Measurements from ENCODE around the gene DCX.
A peak's percentile ranks its signal among the peaks of the same experiment; 100 is the strongest.

Gene DCX

DNA sequence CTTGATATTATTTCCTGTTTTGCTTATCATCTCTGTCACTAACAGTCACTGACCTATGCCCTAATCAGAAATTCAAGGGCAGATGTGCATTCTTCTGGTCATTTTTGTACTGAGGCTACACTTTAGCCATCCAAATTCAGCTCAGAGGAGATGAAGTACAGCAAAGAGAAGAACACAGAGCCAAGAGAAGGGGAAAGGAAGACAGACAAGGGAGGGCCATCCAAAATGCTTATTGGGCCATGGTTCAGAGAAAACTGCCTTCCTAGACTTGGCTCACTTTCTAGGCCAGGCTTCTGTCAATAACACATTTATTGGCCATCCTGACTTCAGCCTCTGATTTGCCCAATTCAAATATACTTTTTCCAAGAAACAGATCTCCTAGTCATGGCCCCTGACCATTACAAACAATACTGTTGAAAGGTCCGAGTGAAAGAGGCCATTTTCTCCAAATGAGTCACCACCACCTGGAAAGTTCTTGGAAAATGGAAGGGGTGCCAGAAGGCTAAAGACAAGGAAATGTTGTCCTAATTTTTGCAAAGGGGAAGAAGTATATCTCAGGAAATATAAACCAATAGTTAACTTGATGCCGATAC lies 56.4 kb downstream of the DCX start:
- Histone ChIP-seq H3K27me3 (replicated peaks in 2 of 5; ENCODE audit: control insufficient read depth in 4 of 5, insufficient read depth in 5 of 5, low read length in 4 of 5) (peaks cover 0 to 3% (median 0%) of the 10 kb centered on the region in 5 experiments), H3K9me3 (ENCODE audit: control extremely low read depth in 1 of 5, control insufficient read depth in 4 of 5, insufficient read depth in 2 of 5, low read depth in 1 of 5, low read length in 4 of 5) (peaks cover 0 to 3% (median 0%) of the 10 kb centered on the region in 5 experiments), H3K36me3 (ENCODE audit: control insufficient read depth in 4 of 4, insufficient read depth in 4 of 4, low read length in 3 of 4) (no peaks in the 10 kb centered on the region), H3K27ac (ENCODE audit: insufficient read depth in 1 of 2, low read depth in 1 of 2, low read length in 2 of 2, poor library complexity in 1 of 2, severe bottlenecking in 2 of 2) (no peak overlapping the region), H3K4me3 (ENCODE audit: control insufficient read depth in 1 of 7, extremely low read depth in 1 of 7, insufficient read depth in 4 of 7, low read depth in 2 of 7, low read length in 6 of 7) (no peak overlapping the region), H3K4me1 (ENCODE audit: control extremely low read depth in 1 of 4, control insufficient read depth in 4 of 4, insufficient read depth in 4 of 4, low read length in 3 of 4) (no peaks in the 10 kb centered on the region)
- WGBS (ENCODE audit: insufficient coverage): 83% methylated on average over 1 of the region's 2 CpGs
- CTCF ChIA-PET: no interaction called here
- no peak for DNase-seq
- POLR2A ChIA-PET: no interaction called here

GRCh38 chrX:111354496-111354895 lies 57.5 kb downstream of the DCX start:
- Histone ChIP-seq H3K4me3 (ENCODE audit: control insufficient read depth in 1 of 7, extremely low read depth in 1 of 7, insufficient read depth in 4 of 7, low read depth in 2 of 7, low read length in 6 of 7) (no peak overlapping the region), H3K36me3 (ENCODE audit: control insufficient read depth in 4 of 4, insufficient read depth in 4 of 4, low read length in 3 of 4) (no peaks in the 10 kb centered on the region), H3K27ac (ENCODE audit: insufficient read depth in 1 of 2, low read depth in 1 of 2, low read length in 2 of 2, poor library complexity in 1 of 2, severe bottlenecking in 2 of 2) (no peak overlapping the region), H3K9me3 (ENCODE audit: control extremely low read depth in 1 of 5, control insufficient read depth in 4 of 5, insufficient read depth in 2 of 5, low read depth in 1 of 5, low read length in 4 of 5) (peaks cover 0 to 3% (median 0%) of the 10 kb centered on the region in 5 experiments), H3K4me1 (ENCODE audit: control extremely low read depth in 1 of 4, control insufficient read depth in 4 of 4, insufficient read depth in 4 of 4, low read length in 3 of 4) (no peaks in the 10 kb centered on the region), H3K27me3 (replicated peaks in 2 of 5; ENCODE audit: control insufficient read depth in 4 of 5, insufficient read depth in 5 of 5, low read length in 4 of 5) (peaks cover 0 to 3% (median 0%) of the 10 kb centered on the region in 5 experiments)
- WGBS (ENCODE audit: insufficient coverage): 50% methylated on average over 1 of the region's 1 CpG
- CTCF ChIA-PET: no interaction called here
- no peak for DNase-seq
- POLR2A ChIA-PET: no interaction called here

DNA sequence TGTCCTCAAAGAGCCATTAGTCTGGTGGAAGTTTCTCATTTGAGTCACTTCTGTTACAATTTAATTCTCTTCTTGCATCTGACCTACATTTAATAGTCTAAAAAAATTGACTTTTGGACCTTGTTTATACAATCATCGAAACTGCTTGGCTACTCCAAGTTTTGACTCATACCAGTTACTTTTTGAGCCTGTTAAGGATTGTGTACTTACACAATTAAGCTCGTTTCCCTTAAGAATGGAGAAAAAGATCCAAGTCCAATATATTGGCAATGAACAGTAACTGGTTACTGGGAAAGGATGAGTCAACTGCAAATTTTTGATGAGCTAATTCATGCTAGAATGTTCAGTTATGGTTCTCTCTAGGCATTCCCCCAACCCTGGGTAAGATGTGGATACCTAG lies 58.2 kb downstream of the DCX start:
- DNase-seq: no peak
- WGBS (ENCODE audit: insufficient coverage): 80% methylated on average over 1 of the region's 2 CpGs
- Histone ChIP-seq H3K4me3 (ENCODE audit: control insufficient read depth in 1 of 7, extremely low read depth in 1 of 7, insufficient read depth in 4 of 7, low read depth in 2 of 7, low read length in 6 of 7) (no peak overlapping the region), H3K36me3 (ENCODE audit: control insufficient read depth in 4 of 4, insufficient read depth in 4 of 4, low read length in 3 of 4) (no peaks in the 10 kb centered on the region), H3K27me3 (replicated peaks in 2 of 5; ENCODE audit: control insufficient read depth in 4 of 5, insufficient read depth in 5 of 5, low read length in 4 of 5) (peaks cover 0 to 3% (median 0%) of the 10 kb centered on the region in 5 experiments), H3K4me1 (ENCODE audit: control extremely low read depth in 1 of 4, control insufficient read depth in 4 of 4, insufficient read depth in 4 of 4, low read length in 3 of 4) (no peaks in the 10 kb centered on the region), H3K9me3 (ENCODE audit: control extremely low read depth in 1 of 5, control insufficient read depth in 4 of 5, insufficient read depth in 2 of 5, low read depth in 1 of 5, low read length in 4 of 5) (peaks cover 0 to 3% (median 0%) of the 10 kb centered on the region in 5 experiments), H3K27ac (ENCODE audit: insufficient read depth in 1 of 2, low read depth in 1 of 2, low read length in 2 of 2, poor library complexity in 1 of 2, severe bottlenecking in 2 of 2) (no peak overlapping the region)
- CTCF ChIA-PET: no interaction called here
- POLR2A ChIA-PET: no interaction called here

GRCh38 chrX:111352424-111352823 lies 59.6 kb downstream of the DCX start:
- WGBS (ENCODE audit: insufficient coverage): 80% methylated on average over 1 of the region's 1 CpG
- Histone ChIP-seq H3K36me3 (ENCODE audit: control insufficient read depth in 4 of 4, insufficient read depth in 4 of 4, low read length in 3 of 4) (no peaks in the 10 kb centered on the region), H3K4me1 (ENCODE audit: control extremely low read depth in 1 of 4, control insufficient read depth in 4 of 4, insufficient read depth in 4 of 4, low read length in 3 of 4) (no peaks in the 10 kb centered on the region), H3K27ac (ENCODE audit: insufficient read depth in 1 of 2, low read depth in 1 of 2, low read length in 2 of 2, poor library complexity in 1 of 2, severe bottlenecking in 2 of 2) (no peak overlapping the region), H3K9me3 (ENCODE audit: control extremely low read depth in 1 of 5, control insufficient read depth in 4 of 5, insufficient read depth in 2 of 5, low read depth in 1 of 5, low read length in 4 of 5) (peaks cover 0 to 3% (median 0%) of the 10 kb centered on the region in 5 experiments), H3K27me3 (replicated peaks in 2 of 5; ENCODE audit: control insufficient read depth in 4 of 5, insufficient read depth in 5 of 5, low read length in 4 of 5) (peaks cover 0 to 3% (median 0%) of the 10 kb centered on the region in 5 experiments), H3K4me3 (ENCODE audit: control insufficient read depth in 1 of 7, extremely low read depth in 1 of 7, insufficient read depth in 4 of 7, low read depth in 2 of 7, low read length in 6 of 7) (no peak overlapping the region)
- peak; percentile 2 to 35 (median 27) for DNase-seq
- CTCF ChIA-PET: no interaction called here
- POLR2A ChIA-PET: no interaction called here

GRCh38 chrX:111349934-111350333 lies 62.1 kb downstream of the DCX start:
- no peak overlapping the region for H3K27ac ChIP-seq (ENCODE audit: insufficient read depth in 1 of 2, low read depth in 1 of 2, low read length in 2 of 2, poor library complexity in 1 of 2, severe bottlenecking in 2 of 2)
- H3K36me3 ChIP-seq (ENCODE audit: control insufficient read depth in 4 of 4, insufficient read depth in 4 of 4, low read length in 3 of 4): no peaks in the 10 kb centered on the region
- ChIA-PET CTCF (interaction anchor here (1.0 kb wide), 1 partner anchor 10 kb away, joined by 3 read pairs; no protein-coding TSS in a partner anchor), POLR2A (no interaction called here)
- H3K9me3 ChIP-seq (ENCODE audit: control extremely low read depth in 1 of 5, control insufficient read depth in 4 of 5, insufficient read depth in 2 of 5, low read depth in 1 of 5, low read length in 4 of 5): no peaks in the 10 kb centered on the region
- H3K27me3 ChIP-seq (replicated peaks in 2 of 5; ENCODE audit: control insufficient read depth in 4 of 5, insufficient read depth in 5 of 5, low read length in 4 of 5): peaks cover 0 to 3% (median 0%) of the 10 kb centered on the region in 5 experiments
- no peak for DNase-seq
- H3K4me3 ChIP-seq (ENCODE audit: control insufficient read depth in 1 of 7, extremely low read depth in 1 of 7, insufficient read depth in 4 of 7, low read depth in 2 of 7, low read length in 6 of 7): no peak overlapping the region
- no peaks in the 10 kb centered on the region for H3K4me1 ChIP-seq (ENCODE audit: control extremely low read depth in 1 of 4, control insufficient read depth in 4 of 4, insufficient read depth in 4 of 4, low read length in 3 of 4)

- Histone ChIP-seq H3K4me3 (ENCODE audit: control insufficient read depth in 1 of 7, extremely low read depth in 1 of 7, insufficient read depth in 4 of 7, low read depth in 2 of 7, low read length in 6 of 7) (no peak overlapping the region), H3K9me3 (ENCODE audit: control extremely low read depth in 1 of 5, control insufficient read depth in 4 of 5, insufficient read depth in 2 of 5, low read depth in 1 of 5, low read length in 4 of 5) (no peaks in the 10 kb centered on the region), H3K36me3 (ENCODE audit: control insufficient read depth in 4 of 4, insufficient read depth in 4 of 4, low read length in 3 of 4) (no peaks in the 10 kb centered on the region), H3K27ac (ENCODE audit: insufficient read depth in 1 of 2, low read depth in 1 of 2, low read length in 2 of 2, poor library complexity in 1 of 2, severe bottlenecking in 2 of 2) (no peak overlapping the region), H3K4me1 (ENCODE audit: control extremely low read depth in 1 of 4, control insufficient read depth in 4 of 4, insufficient read depth in 4 of 4, low read length in 3 of 4) (no peaks in the 10 kb centered on the region), H3K27me3 (replicated peaks in 2 of 5; ENCODE audit: control insufficient read depth in 4 of 5, insufficient read depth in 5 of 5, low read length in 4 of 5) (peaks cover 0 to 3% (median 0%) of the 10 kb centered on the region in 5 experiments)
- 63% methylated on average over 3 of the region's 3 CpGs for WGBS (ENCODE audit: insufficient coverage)
- ChIA-PET POLR2A (no interaction called here), CTCF (no interaction called here)
- no peak for DNase-seq
Observed at GRCh38 chrX:111349101-111349500, 62.9 kb downstream of the DCX start.

DNA sequence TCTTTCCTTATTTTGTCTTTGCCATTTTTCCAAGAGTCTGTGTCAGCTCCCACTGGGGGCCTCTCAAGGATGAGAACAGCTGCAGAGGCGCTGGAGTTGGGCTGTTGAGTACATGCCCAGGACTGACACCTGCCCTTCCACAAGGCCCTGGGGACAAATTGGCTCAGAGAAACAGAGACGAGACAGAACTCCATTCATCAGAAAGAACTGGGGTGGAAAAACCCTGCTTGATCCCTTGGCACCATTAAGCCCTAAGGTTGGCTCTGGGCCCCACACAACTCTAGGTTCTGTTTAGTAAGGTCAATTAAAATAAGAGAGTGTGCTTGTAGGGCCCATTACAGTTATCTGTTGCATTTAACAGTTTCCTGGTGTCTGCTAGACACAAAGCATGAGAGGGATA lies 63.6 kb downstream of the DCX start:
- Histone ChIP-seq H3K27me3 (replicated peaks in 2 of 5; ENCODE audit: control insufficient read depth in 4 of 5, insufficient read depth in 5 of 5, low read length in 4 of 5) (peaks cover 0 to 3% (median 0%) of the 10 kb centered on the region in 5 experiments), H3K27ac (ENCODE audit: insufficient read depth in 1 of 2, low read depth in 1 of 2, low read length in 2 of 2, poor library complexity in 1 of 2, severe bottlenecking in 2 of 2) (no peak overlapping the region), H3K4me1 (ENCODE audit: control extremely low read depth in 1 of 4, control insufficient read depth in 4 of 4, insufficient read depth in 4 of 4, low read length in 3 of 4) (no peaks in the 10 kb centered on the region), H3K4me3 (ENCODE audit: control insufficient read depth in 1 of 7, extremely low read depth in 1 of 7, insufficient read depth in 4 of 7, low read depth in 2 of 7, low read length in 6 of 7) (no peak overlapping the region), H3K9me3 (ENCODE audit: control extremely low read depth in 1 of 5, control insufficient read depth in 4 of 5, insufficient read depth in 2 of 5, low read depth in 1 of 5, low read length in 4 of 5) (no peaks in the 10 kb centered on the region), H3K36me3 (ENCODE audit: control insufficient read depth in 4 of 4, insufficient read depth in 4 of 4, low read length in 3 of 4) (no peaks in the 10 kb centered on the region)
- 58% methylated on average over 2 of the region's 2 CpGs for WGBS (ENCODE audit: insufficient coverage)
- no peak for DNase-seq
- POLR2A ChIA-PET: no interaction called here
- CTCF ChIA-PET: no interaction called here

All from common myeloid progenitor, CD34-positive (primary cell).